HG03439 (cell line): Measurements from ENCODE around the gene CNN2.

Source experiments
- ATAC-seq: cut with Tn5 transposase; IDR thresholded peaks from one replicate; pipeline ENCODE4 v1.9.1; 2021; ENCODE audit warnings: mild to moderate bottlenecking, moderate library complexity; ENCODE audit not compliant: unreplicated experiment

CNN2 gene

DNA sequence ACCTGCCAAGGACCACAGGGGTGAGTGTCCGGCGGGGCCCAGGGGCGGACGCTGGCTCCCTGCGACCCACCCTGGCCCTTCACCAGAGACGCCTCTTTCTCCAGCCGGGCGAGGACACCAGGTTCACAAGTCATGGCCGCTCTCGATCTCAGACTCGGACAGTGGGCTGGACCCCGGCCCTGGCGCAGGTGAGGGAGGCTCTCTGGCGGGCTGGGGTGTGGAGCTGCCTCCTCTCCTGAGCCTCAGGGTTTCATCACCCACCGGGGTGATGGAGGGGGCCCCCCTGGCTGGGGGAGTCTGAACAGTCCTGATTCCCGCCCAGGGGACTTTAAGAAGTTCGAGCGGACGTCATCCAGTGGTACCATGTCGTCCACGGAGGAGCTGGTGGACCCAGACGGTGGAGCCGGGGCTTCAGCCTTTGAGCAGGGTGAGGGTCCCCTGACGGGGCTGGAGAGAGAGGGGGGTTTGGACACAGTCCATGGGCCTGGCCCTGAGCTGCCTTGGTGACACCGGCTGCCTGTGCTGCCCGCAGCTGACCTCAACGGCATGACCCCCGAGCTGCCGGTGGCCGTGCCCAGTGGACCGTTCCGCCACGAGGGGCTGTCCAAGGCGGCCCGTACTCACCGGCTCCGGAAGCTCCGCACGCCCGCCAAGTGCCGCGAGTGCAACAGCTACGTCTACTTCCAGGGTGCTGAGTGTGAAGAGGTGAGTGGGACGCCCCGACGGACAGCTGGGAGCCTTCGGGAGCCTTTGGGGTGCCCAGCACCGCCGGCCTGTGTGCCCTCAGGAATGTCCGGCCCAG, 54.2 kb downstream of the CNN2 start:
- ATAC-seq: no peak

DNA sequence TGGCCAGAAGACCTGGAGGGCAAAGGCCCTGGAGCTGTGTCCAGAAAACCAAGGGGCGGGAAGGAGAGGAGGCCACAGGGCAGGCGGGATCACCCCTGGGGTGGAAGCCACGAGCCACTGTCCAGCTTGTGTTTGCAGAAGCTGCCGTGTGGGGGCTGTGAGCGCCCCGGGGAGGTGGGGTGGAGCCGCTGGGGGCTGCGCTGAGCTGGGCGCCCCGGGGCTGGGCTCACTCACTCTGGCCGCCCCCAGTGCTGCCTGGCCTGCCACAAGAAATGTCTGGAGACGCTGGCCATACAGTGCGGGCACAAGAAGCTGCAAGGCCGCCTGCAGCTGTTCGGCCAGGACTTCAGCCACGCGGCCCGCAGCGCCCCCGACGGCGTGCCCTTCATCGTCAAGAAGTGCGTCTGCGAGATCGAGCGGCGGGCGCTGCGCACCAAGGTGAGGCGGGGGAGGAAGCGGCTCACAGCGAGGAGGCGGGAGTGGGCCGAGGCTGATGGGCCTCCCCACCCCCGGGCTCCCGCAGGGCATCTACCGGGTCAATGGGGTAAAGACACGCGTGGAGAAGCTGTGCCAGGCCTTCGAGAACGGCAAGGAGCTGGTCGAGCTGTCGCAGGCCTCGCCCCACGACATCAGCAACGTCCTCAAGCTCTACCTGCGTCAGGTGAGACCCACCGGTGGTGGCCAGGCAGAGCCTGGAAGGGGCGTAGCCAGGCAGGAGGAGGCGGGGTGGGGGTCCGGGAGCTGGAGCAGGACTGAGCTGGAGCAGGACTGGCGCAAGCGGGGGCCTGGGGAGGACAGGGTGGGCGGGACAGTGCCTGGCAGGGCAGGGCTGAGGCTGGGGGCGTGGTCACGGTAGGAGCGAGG, 55.1 kb downstream of the CNN2 start:
- no peak for ATAC-seq

DNA sequence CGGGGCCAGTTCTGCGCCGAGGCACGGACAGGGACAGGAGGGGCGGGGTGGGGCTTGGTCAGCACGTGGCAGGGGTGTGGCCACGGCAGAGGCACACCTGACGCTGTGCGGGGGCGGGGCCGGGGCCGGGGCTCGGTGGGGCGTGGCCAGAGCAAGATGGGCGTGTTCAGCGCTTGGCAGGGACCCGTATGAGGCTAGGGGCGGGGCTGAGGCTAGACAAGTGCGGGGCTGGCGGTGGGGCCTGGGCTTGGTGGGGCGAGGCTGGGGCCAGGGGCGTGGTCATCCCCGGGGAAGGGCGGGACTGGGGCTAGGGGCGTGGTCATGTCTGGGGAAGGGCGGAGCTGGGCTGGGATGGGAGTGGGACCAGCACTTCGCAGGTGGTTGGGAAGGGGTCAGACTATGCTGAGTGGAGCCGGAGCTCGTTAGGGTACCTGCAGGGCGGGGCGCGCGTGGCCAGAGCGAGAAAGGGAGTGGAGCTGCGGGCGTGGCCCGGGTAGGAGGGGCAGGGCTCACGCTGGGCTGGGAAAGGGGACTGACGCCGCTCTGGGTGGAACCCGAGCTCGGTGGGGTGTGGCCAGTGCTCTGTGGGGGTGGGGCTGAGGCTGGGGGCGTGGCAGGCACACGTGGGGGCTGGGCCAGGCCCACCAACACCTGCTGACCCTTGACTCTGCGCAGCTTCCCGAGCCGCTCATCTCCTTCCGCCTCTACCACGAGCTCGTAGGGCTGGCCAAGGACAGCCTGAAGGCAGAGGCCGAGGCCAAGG, 55.9 kb downstream of the CNN2 start:
- no peak for ATAC-seq

DNA sequence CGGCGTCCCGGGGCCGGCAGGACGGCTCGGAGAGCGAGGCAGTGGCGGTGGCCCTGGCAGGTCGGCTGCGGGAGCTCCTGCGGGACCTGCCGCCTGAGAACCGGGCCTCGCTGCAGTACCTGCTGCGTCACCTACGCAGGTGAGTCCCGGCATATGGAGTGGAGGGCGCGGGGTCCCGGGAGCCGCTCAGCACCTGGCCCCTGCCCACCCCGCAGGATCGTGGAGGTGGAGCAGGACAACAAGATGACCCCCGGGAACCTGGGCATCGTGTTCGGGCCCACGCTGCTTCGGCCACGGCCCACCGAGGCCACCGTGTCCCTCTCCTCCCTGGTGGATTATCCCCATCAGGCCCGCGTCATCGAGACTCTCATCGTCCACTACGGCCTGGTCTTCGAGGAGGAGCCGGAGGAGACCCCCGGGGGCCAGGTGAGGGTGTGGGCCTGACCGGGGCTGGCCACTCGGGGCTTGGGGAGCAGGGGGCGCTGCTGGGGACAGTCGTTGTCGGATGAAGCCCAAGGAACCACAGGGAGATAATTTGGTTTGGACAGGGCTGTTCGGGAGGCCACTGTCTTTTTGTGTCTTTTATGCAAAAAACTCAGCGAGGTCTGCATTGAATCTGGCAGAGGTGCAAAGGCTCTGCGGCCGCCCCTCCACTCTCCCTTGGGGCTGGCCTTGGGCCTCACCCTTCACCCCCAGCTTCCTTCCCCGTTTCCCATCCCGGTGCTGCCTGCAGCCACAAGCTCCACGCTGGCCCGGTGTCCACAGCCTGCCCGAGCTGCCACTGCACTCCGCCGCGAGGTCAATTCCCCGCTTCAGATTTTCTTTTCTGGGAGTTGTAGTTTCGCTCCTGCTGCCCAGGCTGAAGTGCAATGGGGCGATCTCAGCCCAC, 56.8 kb downstream of the CNN2 start:
- no peak for ATAC-seq

DNA sequence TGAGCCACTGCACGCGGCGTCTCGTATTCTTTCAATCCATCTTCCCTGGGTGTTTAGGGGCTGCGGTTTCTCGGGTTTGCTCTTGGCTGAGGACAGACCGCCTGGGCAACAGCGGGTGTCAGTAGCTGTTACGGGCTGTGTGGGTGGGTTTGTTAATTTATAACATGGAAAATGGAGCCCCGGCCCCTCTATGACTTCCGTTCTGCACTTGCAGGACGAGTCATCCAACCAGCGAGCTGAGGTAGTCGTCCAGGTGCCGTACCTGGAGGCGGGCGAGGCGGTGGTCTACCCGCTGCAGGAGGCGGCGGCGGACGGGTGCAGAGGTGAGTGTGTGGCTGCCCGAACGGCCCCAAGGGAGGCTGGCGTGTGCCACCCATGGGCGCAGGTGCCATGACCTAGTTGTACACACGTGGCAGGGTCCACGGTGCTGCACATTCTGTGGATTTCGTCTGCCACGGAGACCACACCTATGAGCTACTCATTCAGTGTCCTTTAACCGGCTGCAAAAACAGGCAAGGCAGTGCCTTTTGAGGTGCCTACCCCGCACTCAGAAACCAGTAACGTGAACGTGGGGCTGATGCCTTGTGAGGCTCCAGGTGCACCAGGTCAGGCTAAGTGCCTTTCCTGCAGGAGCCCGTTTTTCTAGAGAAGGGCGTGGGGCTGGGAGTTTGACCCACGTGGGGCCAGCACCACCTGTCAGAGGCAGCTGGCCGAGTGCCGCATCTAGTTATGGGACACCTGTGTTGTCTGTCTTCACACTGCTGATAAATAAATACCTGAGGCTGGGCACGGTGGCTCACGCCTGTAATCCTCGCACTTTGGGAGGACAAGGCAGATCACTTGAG, 57.8 kb downstream of the CNN2 start:
- ATAC-seq: no peak

DNA sequence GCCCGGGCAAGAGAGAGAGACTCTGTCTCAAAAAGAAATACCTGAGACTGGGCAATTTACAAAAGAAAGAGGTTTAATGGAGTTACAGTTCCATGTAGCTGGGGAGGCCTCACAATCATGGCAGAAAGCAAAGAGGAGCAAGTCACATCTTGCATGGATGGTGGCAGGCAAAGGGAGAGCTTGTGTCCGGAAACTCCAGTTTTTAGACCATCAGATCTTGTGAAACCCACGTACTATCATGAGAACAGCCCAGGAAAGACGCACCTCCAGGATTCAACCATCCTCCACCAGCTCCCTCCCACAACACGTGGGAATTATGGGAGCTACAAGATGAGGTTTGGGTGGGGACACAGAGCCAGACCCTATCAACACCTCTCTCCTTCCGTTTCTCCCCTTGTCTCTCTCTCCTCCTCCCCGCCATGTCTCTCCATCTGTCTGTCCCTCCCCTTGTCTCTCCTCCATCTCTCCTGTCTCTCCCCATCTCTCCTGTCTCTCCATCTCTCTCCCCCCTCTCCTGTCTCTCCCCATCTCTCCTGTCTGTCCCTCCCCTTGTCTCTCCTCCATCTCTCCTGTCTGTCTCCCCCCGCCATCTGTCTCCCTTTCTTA, 58.7 kb downstream of the CNN2 start:
- ATAC-seq: no peak

DNA sequence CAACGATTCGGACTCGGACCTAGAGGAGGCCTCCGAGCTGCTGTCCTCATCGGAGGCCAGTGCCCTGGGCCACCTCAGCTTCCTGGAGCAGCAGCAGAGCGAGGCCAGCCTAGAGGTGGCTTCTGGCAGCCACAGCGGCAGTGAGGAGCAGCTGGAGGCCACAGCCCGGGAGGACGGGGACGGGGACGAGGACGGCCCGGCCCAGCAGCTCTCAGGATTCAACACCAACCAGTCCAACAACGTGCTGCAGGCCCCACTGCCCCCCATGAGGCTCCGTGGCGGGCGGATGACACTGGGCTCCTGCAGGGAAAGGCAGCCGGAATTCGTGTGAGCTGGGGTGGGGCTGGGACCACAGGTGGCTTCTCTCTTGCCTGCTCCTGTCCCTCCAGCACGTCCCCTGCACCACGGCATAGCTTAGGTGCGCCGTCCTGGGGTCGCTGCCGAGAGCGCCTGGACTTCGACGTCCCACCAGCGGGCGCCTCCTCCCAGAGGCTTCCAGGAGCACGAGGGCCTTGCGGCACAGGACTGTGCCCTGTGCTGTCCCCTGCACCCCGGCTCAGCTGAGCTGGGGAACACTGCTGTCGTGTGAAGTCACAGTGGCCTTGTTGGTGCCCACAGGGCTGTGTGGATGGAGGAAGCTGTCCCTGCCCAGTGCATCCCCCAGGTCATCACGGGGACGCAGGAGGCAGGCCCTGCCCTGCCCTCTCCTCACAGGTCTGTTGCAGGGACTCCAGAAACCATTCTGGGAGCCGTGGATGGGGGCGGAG, 59.5 kb downstream of the CNN2 start:
- no peak for ATAC-seq

DNA sequence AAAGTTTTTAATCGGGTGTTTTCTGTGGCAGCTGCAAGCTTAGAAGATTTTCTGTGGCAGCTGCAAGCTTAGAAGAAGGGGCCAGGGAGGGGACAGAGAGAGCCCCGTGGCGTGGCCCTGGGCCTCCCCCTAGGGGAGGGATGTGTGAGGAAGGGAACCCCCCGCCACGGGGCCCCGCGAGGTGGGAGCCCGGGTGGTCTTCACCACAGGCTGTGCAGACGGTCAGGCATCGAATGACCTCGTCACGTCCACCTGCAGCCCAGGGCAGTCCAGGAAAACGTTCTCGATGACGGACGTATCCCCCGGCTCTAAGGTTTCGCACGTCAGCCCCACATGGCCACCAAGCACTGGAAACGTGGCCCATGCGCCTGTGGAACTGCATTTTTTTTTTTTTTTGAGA, 60.2 kb downstream of the CNN2 start:
- no peak for ATAC-seq

DNA sequence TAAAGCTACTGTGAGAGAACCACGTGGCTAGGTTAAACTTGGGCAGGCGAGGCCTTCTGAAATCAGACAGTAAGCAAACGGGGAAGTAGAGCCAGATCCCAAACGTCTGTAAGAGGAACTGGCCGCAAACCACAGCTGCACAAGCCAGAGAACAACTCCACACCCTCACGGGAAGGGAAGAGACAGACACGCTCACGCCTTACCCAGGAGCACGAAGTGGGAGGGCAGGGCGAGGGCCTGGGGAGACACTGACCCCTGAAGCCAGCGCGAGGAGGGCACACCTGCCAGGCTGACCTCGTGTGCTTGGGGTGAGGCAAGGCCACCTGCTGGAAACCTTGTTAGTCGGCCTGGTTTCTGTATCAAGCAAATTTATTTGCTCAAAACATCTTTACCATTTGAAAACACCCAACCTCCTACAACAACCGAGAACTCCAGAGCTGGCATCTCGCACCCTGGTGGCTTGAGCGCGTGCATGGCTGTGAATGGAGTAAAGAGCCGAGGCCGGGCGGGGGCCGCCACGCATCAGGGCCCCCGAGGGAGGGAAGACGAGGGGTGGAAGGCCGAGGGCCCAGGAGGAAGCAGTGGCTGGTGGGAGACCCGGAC, 61.5 kb downstream of the CNN2 start:
- no peak for ATAC-seq

DNA sequence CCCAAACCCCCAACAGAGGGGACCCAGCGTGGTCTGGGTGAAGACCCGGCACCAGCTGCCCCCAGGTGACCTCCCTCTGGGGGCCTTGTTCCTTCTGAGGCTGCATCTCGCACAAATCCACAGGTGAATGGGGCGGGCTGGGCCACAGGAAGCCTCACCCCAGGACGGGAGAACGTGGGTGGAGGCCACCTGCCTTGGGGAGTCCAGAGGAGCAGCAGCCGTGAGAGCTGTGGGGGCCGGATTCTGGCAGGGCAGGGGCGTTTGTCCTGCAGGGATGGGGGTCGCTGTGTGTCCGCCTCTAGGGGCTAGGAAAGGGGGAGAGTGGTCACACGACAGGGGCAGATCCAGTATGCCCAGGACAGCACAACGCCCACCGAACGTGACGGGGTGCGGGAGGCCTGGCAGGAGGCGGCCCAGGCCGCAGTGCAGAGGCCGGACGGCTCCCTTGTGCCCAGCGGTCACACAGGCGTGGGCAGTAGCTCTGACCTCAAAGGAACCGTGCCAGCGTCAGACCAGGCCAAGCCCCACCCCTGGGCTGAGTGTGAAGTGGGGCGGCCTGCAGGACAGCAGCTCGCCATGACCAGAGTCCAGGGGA, 62.1 kb downstream of the CNN2 start:
- ATAC-seq: no peak
